Liver (tissue), 3 donors: ENCODE measurements around the gene WWOX.

Experiments used
- EGR1 ChIP-seq, 2 donors: IDR thresholded peaks; 2 replicates each; pipeline ENCODE4 v1.6.1; 2016 to 2018; ENCODE audit warnings: antibody characterized with exemption in 2 of 2, low read depth in 2 of 2
- GABPA ChIP-seq, 2 donors: IDR thresholded peaks in 1 of 2; conservative IDR thresholded peaks in 1 of 2; 2 replicates each; pipeline ENCODE4 v1.6.1; 2016; ENCODE audit warnings: antibody characterized with exemption in 2 of 2, mild to moderate bottlenecking in 1 of 2, moderate library complexity in 1 of 2
- HNF4A ChIP-seq, 2 donors: conservative IDR thresholded peaks; 2 replicates each; pipeline ENCODE4 v1.6.1; 2016; ENCODE audit warnings: antibody characterized with exemption in 2 of 2, mild to moderate bottlenecking in 2 of 2
- JUND ChIP-seq, 2 donors: IDR thresholded peaks; 2 replicates each; pipeline ENCODE4 v1.6.1; 2016; ENCODE audit warnings: antibody characterized with exemption in 2 of 2
- RAD21 ChIP-seq, 2 donors: IDR thresholded peaks; 2 replicates each; pipeline ENCODE4 v1.6.1; 2016; ENCODE audit warnings: antibody characterized with exemption in 2 of 2, mild to moderate bottlenecking in 2 of 2
- TAF1 ChIP-seq: conservative IDR thresholded peaks from 2 replicates; pipeline ENCODE4 v1.6.1; 2016; ENCODE audit warnings: antibody characterized with exemption, mild to moderate bottlenecking
- YY1 ChIP-seq: IDR thresholded peaks from 2 replicates; pipeline ENCODE4 v1.6.1; 2016; ENCODE audit warnings: antibody characterized with exemption, mild to moderate bottlenecking
- TF ChIP-seq, protein P1 (sequence below): fragments of 150-350 bp; IDR thresholded peaks from 2 replicates; pipeline ENCODE4 v1.5.1; 2017; ENCODE audit warnings: improper control_type of control experiment, low read depth, low read length; ENCODE audit not compliant: missing input control
- TF ChIP-seq, protein P2 (sequence below): IDR thresholded peaks from 2 replicates; pipeline ENCODE4 v1.6.1; 2016; ENCODE audit warnings: antibody characterized with exemption
- TF ChIP-seq, protein P3 (sequence below): IDR thresholded peaks from 2 replicates; pipeline ENCODE4 v1.6.1; 2016; ENCODE audit warnings: antibody characterized with exemption
- donor health status: healthy.
- donor health status: healthy.

DNA sequence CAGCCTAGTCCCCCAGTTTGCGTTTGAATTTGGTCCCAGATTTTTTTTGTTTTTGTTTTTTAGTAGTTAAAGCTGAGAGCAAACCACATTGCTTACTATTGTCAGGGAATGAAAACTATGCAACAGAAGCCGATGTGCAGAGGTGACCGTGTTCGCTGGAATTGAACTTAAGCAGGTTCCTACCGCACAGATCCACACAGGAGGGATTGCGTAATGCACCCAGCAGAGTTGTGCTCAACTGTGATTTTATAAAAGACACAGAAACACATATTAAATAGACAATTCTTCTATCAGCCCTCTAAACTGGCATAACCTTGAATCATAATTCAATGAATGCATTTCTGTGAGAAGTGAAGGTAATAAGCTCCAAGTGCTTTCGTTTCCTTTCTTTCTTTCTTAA lies 443.0 kb downstream of the WWOX start:
- TF ChIP-seq EGR1 (IDR thresholded peaks at IDR 0.05; ENCODE audit: low read depth in 2 of 2) (no peak), RAD21 (IDR thresholded peaks at IDR 0.05) (no peak), TAF1 (no peak), HNF4A (conservative IDR thresholded peaks at IDR 0.05) (no peak), GABPA (IDR thresholded peaks at IDR 0.05 in 1 of 2, conservative IDR thresholded peaks at IDR 0.05 in 1 of 2) (no peak), JUND (IDR thresholded peaks at IDR 0.05) (no peak), YY1 (no peak)
- TF ChIP-seq, protein P1, sequence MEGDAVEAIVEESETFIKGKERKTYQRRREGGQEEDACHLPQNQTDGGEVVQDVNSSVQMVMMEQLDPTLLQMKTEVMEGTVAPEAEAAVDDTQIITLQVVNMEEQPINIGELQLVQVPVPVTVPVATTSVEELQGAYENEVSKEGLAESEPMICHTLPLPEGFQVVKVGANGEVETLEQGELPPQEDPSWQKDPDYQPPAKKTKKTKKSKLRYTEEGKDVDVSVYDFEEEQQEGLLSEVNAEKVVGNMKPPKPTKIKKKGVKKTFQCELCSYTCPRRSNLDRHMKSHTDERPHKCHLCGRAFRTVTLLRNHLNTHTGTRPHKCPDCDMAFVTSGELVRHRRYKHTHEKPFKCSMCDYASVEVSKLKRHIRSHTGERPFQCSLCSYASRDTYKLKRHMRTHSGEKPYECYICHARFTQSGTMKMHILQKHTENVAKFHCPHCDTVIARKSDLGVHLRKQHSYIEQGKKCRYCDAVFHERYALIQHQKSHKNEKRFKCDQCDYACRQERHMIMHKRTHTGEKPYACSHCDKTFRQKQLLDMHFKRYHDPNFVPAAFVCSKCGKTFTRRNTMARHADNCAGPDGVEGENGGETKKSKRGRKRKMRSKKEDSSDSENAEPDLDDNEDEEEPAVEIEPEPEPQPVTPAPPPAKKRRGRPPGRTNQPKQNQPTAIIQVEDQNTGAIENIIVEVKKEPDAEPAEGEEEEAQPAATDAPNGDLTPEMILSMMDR, result no peak
- TF ChIP-seq, protein P2, sequence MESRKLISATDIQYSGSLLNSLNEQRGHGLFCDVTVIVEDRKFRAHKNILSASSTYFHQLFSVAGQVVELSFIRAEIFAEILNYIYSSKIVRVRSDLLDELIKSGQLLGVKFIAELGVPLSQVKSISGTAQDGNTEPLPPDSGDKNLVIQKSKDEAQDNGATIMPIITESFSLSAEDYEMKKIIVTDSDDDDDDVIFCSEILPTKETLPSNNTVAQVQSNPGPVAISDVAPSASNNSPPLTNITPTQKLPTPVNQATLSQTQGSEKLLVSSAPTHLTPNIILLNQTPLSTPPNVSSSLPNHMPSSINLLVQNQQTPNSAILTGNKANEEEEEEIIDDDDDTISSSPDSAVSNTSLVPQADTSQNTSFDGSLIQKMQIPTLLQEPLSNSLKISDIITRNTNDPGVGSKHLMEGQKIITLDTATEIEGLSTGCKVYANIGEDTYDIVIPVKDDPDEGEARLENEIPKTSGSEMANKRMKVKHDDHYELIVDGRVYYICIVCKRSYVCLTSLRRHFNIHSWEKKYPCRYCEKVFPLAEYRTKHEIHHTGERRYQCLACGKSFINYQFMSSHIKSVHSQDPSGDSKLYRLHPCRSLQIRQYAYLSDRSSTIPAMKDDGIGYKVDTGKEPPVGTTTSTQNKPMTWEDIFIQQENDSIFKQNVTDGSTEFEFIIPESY, result no peak
- TF ChIP-seq, protein P3, sequence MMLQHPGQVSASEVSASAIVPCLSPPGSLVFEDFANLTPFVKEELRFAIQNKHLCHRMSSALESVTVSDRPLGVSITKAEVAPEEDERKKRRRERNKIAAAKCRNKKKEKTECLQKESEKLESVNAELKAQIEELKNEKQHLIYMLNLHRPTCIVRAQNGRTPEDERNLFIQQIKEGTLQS, result no peak
